HG03432 (cell line): ENCODE measurements around the gene PI4K2A.

Experiments
- ATAC-seq: cut with Tn5 transposase; IDR thresholded peaks from one replicate; pipeline ENCODE4 v1.9.1; 2021; ENCODE audit warnings: mild to moderate bottlenecking, moderate library complexity; ENCODE audit not compliant: unreplicated experiment

The PI4K2A gene

DNA sequence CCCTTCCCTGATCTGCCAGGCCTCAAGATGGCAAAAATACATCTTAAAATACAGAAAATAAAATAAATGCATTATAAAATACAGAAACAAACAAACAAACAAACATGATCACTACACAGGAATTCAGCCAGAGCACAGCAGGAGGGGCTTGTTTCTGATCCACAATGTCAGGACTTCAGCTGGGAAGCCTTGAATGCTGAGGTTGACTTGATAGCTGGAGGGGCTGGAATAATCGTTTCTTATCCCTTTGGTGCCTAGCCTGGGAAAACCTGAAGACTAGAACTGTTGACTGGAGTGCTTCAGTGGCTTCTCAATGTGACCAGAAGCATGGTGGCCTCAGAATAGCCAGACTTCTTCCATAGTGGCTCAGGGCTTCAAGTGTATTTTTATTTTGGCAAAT lies 63.9 kb downstream of the PI4K2A start:
- ATAC-seq, result no peak

DNA sequence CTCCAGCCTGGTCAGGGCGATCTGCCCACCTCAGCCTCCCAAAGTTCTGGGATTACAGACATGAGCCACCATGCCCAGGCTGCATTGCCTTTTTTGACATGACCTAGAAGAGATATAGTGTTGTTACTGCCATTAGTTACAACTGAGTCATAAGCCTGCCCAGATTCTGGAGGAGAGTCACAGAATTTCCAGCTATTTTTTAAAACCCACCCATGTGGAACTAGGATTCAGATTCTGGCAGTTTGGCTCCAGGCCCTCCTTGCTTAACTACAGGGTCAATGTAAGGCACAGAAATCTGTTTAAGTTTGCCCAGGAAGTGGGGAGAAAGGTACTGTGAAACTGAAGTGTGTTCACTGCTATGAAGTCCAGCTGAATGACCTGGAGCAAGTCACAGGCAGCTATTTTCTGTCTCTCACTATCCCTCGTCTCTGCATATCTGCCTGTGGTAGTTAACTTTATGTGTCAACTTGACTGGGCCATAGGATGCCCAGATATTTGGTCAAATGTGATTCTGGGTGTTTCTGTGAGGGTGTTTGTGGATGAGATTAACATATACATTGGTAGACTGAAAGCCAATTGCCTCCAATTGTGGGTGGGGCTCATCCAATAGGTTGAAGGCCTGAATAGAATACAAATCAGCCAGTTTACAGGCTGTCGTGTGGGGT lies 64.7 kb downstream of the PI4K2A start:
- no peak for ATAC-seq

DNA sequence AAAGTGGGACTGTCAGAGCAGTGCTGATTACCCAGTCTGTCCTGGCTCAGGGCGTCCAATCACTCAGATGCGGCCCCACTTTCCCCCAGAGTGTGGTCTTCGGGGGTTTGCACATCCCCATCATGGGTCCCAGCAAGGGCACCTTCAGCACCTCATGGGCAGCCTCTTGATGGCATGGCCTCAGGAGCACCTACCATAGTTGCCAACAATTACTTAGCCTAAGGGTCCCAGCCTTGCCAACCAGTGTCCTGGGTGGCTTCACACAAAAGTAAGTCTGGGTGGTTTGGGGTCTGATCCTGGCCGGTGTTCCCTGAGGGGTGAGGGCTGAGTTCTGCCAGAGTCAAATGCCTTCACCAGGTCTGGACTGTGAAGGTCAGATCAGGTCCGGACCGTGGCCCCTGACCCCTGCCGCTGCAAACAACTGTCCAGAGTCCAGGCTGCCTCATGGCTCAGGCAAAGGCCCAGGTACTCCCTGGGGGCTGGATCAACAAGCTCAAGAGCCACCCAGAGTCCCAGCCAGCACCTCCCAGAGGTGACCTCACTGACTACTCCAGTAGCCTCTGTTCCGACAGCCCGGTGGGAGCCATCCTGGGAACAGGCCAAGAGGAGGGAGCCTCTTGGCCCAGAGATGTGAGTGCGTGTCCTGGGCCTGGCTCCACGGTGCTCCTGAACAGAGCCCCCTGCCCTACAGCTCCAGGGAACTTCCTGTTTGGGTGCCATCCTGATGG lies 66.8 kb downstream of the PI4K2A start:
- ATAC-seq, result no peak

DNA sequence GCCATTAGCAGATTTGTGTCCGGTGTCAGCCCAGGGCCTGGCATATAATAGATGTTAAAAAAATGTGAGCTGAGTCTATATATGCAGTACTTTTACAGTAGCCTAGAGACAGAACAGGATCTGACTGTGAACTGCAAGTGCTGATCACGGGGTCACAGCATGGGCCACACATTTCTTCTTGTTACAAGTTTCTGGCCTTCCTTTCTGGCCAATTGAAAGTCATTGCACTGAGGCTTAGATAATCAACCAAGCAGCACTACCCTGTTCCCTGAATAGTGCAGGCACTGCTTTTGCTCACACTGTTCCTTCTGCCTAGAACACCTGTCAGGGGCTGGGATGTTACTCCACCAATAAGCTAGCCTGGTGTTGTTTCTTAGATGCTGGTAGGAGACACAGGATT lies 67.7 kb downstream of the PI4K2A start:
- ATAC-seq, result no peak

DNA sequence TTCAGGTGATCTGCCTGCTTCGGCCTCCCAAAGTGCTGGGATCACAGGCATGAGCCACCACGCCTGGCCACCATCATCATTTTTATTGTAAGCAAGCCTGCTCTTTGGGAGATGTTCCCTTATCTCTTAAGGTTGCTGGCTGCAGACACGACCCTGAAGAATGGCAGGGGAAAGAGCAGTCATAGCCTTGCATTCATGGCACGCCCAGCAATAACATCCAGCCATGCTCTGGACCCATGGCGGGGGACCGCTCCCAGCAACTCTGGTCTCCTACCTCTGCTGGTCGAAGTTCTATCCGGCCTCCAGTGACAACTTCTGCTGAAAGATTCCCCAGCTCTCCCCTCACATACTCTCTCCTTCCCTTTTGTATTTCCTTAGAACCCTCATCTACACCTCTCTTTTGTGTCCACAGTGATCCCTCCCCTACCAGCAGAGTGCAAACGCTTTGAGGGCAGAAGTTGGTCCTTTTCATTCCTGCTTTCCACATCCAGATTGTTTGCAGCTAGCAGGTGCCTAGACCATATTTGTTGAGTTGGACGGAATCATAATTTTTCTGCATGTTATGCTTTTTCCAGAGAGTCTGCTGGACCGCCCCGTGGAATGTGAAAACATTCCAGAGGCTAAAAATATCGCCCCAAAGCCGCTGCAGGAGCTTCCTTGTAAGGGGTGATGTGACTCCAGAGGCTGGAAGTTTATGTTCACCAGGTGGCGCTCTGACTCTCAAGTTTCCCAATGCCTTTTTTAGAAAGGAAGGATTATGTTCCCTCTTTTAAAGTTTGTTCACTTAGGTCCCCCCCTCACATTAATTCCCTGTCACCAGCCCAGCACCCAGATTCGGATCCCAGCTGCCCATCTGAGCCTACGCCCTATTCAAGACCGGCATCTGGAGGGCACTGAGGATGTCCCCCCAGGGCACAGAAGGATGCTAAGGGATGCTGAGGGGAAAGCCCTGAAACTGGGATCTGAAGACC lies 68.8 kb downstream of the PI4K2A start:
- ATAC-seq, result no peak

DNA sequence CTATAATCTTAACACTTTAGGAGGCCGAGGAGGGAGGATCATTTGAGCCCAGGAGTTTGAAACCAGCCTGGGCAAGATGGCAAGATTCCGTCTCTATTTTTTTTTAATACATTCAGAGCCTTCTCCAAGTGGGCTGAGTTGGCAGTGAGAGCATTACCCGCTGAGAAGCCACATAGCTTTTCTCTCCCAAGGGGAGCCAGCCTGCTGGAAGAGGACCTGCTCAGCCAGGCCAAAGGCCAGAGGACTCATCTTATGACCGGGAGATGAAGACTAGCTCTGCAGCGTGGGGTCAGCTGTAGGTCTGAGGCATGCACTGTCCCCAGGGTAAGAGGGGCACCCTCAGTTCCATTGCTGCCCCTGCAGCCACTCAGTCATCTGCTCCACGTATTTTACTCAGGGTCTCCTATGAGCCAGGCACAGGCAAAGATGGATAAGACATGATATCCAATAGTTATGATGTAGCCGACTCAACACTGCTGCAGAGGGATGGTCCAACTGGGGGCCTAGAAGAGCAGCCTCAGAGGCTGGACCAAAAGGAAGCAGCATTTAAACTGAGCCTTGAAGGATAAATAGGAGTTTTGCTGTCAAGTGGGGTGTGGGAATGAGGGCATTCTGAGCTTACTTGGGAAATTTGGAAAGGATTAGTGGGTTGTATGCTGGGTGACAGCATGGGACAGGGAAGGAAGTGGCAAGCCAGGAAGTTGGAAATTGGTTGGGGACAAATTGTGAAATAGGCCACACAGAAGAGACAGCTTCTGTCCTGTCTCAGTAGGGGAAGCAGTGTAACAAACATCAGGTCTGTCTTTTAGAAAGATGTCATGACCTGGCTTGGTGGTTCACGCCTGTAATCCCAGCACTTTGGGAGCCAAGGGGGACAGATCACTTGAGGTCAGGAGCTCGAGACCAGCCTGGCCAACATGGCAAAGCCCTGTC lies 71.4 kb downstream of the PI4K2A start:
- no peak for ATAC-seq

DNA sequence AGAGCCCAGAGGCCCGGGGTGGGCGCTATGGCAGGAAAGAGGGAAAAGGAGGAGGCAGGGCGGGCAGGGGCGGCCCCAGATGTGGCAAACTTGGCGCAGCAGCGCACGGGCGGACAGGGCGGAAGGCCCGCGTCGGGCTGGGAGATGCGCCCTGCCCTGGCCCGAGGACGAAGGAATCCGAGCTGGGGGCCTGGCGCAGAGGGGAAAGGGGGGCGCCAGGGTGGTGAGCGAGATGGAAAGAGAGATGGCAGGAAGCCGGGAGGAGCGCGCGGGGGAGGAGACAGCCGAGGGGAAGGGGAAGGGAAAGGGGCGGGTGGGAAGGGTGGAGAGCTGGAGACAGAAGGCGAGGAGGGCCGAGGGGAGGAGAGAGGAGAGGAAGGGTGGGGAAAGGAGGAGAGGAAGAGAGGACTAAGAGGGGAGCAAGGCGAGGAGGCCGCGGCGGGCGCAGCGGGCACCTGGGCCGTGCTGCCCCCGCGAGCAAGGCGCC lies 72.9 kb downstream of the PI4K2A start, which contains the start of gene MARVELD1:
Gene MARVELD1 (plus strand): TSS at position 392 of the 487 bp plus-strand sequence. CDS start 147 bp downstream, outside the sequence.
- ATAC-seq, result no peak

DNA sequence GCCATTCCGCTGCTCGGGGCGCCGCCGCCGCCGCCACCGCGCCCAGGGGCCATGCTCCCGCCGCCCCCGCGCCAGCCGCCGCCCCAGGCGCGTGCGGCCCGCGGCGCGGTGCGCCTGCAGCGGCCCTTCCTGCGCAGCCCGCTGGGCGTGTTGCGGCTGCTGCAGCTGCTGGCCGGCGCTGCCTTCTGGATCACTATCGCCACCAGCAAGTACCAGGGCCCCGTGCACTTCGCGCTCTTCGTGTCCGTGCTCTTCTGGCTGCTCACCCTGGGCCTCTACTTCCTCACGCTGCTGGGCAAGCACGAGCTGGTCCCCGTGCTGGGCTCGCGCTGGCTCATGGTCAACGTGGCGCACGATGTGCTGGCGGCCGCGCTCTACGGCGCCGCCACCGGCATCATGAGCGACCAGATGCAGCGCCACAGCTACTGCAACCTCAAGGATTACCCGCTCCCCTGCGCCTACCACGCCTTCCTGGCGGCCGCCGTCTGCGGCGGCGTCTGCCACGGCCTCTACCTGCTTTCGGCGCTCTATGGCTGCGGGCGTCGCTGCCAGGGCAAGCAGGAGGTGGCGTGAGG lies 73.4 kb downstream of the PI4K2A start:
- peak; percentile 83 for ATAC-seq

DNA sequence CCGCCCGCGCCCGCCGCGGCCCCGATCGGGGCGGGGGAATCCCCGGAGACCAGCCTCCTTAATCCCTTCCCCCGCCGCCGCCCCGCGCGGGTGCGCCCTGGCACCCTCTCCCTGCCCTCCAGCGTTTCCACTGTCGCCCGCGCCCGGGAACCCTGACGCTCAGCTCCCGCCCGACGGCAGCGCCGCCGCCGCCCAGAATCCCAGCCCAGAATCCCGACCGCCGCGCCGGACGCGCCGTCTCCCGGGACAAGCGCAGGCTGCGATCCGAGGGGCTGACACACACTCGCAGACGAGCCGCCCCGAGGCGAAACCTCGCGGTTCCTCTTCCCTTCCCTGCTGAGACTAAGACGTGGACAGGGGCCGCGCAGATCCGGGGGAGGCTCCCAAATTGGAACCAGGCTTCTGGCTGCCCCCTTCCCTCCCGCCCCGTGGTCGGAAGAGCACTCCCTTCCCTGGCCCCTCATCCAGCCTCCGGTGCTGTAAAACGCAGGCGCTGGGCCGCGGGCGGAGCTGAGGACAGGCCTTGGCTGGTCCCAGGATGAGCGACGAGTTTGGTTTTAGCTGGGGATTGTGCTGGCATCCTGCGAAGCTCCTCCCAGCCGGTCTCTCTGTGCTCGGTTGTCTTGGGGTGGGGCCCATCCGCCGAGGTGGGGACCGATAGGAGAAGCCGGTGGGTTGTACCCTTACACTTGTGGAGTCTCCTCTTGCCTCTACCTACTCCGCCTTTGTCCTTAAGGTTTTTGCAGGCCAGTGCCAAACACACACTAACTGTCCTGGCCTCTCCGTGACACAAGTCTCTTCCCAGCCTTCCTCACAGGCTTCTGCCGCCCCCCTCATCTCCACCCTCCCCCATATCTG lies 74.2 kb downstream of the PI4K2A start:
- peak; percentile 53 for ATAC-seq

DNA sequence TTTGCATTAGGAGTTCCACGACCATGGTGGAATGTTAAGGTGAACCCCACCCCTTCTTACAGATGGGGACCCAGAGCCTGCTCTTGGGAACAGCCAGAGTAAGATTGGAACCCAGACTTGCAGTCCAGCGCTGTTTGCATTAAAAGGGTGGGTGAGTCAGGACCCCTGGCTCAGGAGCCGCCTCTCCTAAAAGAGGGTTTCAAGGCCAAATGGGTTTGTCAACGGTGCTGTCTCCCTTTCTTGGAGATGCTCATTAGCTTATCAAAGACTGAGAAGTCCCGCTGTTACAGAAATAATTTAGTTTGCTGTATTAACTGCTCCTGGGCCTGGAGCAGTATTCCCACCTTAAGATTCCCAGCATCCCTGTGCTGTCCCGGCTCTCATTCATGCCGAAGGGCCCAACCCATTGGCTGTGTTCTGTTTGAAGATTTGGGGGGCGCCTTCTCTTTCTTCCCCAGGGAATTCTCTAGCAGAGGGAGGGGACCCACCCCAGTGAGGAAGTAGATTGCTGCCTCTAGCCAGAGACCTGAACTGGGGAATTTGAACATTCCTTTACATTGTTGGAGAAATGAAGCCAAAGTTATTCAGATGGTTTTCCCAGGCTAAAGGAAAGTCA lies 74.9 kb downstream of the PI4K2A start:
- ATAC-seq, result no peak

DNA sequence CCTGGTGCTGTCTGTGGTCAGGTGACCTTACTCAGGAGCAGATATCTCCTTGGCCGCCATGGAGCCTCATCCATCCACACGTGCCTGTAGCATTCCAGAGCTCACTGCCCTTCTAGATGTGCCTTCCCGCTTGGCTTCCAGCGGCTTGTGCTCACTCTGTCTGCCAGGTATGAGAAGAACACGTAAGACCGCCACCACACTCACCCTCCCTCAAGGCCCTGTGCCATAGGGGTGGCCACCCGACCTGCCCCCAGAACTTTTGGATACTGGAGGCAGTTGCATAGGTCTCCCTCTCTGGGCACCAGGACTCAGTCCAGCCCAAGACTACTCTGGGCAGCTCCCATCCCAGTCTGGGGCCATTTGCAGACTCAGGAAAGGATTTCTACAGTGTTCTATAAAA lies 77.2 kb downstream of the PI4K2A start:
- no peak for ATAC-seq

DNA sequence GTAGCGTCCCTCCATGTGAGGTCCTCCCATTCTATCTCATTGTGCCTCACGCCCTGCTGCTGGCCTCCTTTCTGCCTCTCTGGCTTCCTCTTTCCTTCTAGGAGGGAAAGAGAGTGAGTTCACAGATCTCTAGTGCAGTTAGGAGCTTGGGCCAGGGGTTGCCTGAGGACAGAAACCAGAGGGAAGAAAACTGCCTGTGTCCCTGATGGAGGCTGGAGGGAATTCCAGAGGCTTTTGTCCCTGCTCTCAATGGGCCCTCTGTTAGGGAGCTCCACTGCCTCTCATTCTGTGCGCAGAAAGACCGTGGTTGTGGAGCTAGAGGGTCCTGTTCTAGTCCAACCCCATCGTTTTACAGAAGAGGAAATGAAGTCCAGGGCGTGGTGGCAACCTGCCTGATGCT lies 77.7 kb downstream of the PI4K2A start:
- ATAC-seq, result no peak

DNA sequence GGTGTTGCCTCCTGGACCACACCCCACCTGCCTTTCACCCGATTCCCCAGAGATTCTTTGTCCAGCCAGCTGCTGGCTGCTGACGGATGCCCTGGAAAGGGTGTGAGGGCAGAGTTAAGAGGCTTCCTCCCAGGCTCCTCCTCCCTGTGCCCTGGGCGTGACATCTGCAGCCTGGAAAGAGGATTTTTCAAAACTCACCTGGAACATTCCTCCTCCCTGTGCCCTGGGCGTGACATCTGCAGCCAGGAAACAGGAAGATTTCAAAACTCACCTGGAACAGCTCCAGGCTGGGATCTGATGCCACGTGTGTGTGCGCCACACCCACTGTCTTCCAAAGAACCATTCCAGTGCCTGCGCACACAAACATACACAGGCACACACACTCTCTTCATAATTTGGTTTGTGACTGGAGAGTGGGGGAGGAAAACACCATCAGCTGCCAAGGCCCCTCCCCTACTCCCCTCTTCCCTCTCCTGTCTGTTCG lies 78.2 kb downstream of the PI4K2A start:
- no peak for ATAC-seq

DNA sequence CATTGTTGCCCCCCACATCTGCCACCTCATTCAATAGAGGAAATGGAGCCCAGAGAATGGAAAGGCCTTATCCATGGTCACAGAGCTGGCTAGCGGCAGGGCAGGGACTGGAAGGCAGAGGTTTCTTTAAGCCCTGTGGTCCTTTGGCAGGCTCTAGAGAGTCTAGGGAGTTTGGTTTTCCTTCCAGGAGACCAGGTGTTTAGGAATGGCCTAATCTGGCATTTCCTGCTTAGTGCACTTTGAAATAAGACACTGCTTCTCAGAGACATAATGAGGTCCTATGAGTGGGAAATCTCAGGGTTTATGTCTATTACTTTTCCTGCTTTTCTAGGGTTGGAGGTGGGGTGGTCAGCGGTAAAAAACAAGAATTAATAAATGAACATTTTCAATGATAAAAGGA lies 79.1 kb downstream of the PI4K2A start:
- no peak for ATAC-seq

DNA sequence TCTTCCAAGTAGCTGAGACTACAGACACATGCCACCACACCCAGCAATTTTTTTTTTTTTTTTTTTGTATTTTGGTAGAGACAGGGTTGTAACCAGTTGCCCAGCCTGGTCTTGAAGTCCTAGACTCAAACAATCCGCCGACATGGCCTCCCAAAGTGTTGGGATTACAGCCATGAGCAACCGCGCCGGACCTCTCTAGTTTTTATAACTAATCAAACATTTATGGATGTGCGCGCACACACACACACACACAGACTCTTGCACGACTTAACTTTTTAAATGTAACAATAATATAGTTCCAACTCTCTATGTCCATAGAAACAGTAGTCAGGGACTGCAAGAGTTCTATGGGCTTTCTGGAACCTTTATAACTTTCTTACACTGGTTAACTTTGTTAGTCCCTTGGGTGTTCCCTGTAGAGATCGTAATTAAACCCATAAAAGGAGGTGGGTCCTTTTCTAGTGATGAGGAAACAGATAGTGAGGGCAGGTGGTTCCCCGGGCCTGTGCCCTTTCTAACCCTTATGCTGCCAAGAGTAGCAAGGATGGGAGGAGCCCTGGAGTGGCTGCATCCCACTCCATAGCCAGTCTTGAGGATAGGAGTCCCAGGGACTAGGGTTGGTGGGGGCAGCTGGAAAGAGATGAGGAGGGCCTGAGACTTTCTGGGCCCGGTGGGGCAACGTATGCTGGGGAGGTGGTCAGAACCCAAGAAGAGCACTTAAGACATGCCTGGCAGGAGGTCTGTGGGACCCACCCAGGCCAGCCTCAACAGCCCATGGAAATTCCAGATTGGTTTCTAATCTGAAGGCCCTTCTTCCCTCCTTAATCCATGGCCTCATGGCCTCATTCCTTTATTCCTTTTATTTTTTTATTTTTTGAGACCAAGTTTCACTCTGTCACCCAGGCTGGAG lies 81.7 kb downstream of the PI4K2A start:
- no peak for ATAC-seq

DNA sequence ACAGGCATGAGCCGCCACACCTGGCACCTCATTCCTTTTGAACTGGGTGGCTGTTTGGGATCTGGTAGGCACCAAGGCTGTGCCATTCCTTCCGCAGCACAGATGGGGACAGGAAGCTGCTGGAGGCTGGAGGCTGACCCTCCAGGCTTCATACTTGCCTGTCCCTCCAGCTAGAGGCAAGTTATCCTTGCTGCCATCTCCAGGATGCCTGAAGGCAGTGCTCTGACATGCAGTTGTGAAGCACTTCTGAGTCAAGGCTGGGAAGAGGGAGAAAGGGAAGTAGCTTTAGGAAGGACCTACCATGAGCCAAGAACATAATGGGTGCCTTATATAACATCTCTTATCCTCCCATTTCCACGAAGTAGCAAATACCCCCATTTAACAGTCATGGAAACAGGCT lies 82.5 kb downstream of the PI4K2A start:
- no peak for ATAC-seq

DNA sequence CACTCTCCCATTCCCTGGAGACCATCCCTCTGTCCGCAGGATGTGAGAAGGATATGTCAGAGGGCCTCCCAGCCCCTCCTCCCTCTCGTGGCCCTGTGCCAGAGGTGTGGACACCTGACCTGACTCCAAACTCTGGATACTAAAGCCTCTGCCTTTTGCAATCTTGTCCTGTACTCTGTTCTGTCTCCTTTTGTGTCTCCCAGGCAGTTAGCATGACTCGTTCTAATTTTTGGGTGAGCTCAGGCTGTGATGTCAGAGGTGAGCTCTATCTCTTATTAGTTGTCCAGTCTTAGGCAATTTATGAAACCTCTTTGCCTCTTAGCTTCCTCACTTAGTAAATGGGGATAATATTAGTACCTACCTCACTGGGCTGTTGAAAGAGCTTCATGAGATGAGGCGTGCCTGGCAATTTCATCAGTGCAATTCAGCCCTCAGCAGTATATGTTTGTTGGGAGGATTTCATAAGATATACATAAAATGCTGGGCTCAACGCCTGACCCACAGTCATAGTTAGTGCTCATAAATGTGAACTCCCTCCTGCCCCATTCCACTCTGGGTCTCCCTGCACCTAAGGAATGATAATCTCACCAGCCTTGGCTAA lies 84.0 kb downstream of the PI4K2A start:
- no peak for ATAC-seq
